GDM1 (cell line): Measurements from ENCODE around the gene PLD1.
"Not testable (repeated sequence)": the region's sequence is repeated elsewhere in the genome, so short reads cannot be mapped to it uniquely, and the experiment has no call there.

ENCODE experiments used
- DNase-seq: peaks from one replicate; lab custom pipeline; 2025; lab: John Stamatoyannopoulos, UW

PLD1 gene

GRCh38 chr3:171817074-171817800 is 7.0 kb upstream of the PLD1 start:
- no peak for DNase-seq

- no peak for DNase-seq
These were observed 5.8 kb upstream of the PLD1 start for GRCh38 chr3:171815973-171816595.

GRCh38 chr3:171814662-171815061 is 4.4 kb upstream of the PLD1 start:
- DNase-seq: not testable (repeated sequence)

DNA sequence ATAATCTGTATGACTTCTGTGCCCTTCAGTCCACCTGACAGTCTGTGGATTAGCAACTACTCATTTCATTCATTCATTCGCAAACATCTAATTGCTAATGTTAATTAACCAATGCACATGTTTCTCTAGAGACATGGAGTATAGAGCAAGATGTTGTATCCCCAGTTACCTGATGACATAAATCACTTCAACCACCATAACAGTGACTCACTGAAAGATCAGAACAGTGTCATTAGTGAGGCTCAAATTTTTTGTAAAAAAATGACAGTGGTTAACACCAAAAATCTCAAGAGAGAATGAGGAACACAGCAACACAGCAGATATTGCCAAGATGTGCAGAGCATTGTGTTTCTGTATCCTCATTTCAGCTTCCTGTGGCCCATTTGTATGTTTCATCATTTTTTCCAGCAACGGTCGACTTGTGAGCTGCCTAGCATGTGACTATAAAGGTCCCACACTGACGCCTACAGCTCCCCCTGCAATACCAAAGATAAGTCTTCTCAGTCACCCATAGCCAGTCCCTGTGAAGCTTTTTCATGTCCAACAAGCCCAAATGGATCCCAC is 3.7 kb upstream of the PLD1 start:
- no peak for DNase-seq

DNA sequence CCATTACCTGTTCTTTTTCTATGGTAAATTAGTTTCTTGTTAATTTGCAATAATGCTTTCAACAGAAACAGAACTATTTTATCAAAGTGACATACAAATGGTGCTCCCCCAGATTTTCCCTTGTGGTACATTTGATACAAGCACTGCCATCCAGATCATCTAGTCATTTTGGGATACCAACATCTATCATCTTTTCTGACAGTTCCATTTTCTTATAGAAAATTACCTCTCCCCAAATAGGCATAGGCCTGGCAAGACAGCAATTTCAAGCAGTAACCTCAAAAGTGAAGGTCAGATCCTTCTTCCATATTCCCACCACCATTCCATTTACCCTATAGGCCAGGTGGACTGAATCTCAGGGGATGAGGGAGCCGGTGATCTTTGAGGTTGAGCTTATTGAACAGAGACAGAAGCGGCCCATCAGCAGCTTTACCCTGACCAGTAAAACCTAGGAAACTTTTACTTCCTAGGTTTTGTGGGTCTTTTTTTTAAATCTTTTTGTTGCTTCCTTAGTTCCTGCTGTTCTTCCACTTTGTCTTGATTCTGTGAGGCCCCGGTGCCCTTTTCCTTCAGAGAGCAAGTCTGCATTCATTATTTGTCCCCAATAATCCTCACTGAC is 3.1 kb upstream of the PLD1 start:
- DNase-seq: no peak

DNA sequence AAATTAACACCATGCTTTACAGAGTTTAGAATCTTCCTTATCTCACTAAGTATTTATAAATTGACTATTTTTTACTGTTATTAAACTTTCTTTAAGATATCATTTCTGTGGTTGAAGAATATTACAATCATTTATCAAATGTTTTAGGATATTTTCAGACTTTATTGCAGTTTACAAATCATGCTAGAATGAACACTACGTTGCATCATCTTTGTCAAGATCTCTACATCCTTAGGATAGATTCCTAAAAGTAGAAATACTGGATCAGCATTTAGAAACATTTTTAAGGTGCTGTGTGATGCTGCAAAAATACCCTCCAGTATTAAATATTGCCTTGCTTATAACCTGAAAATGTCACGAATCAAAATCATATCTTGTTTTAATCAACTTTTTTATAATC is 2.5 kb upstream of the PLD1 start:
- DNase-seq: no peak

DNA sequence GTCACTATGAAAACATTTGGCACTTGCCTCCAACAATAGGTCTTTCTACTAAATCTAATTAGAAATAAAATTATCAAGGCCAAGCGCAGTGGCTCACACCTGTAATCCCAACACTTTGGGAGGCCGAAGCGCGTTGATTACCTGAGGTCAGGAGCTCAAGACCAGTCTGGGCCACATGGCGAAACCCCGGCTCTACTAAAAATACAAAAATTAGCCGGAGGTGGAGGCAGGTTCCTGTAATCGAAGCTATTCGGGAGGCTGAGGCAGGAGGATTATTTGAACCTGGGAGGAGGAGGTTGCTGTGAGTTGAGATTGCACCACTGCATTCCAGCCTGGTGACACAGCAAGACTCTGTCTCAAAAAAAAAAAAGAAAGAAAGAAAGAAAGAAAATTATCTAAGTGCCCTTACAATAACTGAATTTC is 1.6 kb upstream of the PLD1 start:
- no peak for DNase-seq

DNA sequence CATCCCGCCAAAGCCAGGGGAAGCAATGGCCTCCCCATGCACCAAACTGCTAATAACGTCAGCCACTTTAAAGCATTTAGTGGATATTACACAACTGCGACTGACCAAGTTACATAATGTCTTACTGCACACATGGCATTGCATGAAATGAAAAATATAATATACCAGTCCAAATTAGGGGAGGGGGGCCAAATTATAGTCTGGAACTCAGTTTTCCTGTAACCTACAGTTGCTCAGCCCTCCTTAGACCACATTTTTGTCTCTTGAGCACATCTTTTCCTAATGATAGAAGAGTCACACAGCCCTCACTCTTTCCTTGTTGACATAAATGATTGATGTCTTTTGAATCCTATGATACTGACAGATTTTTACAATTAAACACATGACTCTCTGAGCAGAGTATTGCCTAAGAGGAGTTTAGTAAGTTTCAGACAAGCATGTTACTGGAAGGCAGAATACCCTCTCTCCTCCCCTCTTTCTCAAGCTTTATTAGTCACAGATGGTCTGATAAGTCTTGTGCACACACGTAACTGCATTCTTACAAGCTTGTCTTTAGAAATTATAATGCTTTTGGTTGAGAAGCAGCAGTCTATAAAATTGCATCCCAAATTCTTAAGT is 1.1 kb upstream of the PLD1 start:
- DNase-seq: no peak

GRCh38 chr3:171810629-171811294 is 479 bp upstream of the PLD1 start:
- no peak for DNase-seq

DNA sequence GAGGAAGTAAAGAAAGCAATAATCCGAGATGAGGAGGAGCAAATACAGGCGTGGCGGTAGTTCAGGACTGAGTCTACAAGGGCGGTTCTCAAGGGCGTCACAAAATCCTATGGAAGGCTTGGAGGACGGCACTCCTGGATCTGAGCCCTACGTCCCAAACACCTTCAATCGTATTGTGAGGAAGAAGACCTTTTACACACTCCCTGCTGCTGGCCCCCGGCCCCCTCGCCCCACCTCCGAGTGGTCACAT is 747 bp downstream of the PLD1 start:
- DNase-seq: no peak

- no peak for DNase-seq
These were observed 2.5 kb downstream of the PLD1 start for GRCh38 chr3:171807806-171808205.

- no peak for DNase-seq
These were observed 3.1 kb downstream of the PLD1 start for GRCh38 chr3:171807129-171807675.

DNA sequence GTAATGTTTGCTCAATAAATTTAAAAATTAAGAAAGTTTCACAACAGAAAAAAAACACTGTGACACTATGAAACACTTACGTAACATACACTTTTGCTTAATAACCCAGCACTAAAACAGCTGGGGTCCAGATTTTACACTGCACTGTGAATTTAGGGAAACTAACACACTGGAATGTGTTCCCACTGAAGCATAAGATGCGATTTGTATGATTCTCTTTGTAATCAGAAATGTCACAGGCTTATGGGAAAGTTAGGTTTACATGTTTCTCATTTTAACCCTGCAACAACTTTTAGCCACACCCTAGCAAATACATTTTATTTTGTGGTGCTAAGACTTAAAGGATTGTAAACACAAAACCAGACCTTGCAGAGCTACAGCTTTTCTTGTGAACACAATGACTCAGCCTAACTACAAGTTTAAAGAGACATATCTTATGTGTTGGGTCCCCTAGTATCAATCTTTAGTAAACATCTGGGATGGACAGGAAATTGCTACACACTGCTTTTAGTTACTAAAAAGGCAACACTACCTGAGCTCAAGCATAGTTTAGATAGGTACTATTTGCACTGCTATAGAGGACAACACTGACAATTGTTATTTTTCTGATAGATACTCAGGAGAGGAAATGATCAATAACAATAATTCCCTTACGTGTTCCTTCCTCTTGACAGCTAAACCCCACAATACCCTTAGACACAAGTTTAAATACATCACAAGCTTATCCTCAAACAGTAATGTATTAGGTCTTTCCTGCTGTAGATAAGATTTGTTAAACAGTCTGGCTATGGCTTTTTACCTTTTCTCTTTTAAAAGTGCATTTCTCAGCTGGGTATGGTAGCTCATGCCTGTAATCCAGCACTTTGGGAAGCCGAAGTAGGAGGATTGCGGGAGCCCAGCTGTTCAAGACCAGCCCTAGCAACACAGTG is 3.8 kb downstream of the PLD1 start:
- no peak for DNase-seq

GRCh38 chr3:171805687-171806086 is 4.6 kb downstream of the PLD1 start:
- DNase-seq: no peak

DNA sequence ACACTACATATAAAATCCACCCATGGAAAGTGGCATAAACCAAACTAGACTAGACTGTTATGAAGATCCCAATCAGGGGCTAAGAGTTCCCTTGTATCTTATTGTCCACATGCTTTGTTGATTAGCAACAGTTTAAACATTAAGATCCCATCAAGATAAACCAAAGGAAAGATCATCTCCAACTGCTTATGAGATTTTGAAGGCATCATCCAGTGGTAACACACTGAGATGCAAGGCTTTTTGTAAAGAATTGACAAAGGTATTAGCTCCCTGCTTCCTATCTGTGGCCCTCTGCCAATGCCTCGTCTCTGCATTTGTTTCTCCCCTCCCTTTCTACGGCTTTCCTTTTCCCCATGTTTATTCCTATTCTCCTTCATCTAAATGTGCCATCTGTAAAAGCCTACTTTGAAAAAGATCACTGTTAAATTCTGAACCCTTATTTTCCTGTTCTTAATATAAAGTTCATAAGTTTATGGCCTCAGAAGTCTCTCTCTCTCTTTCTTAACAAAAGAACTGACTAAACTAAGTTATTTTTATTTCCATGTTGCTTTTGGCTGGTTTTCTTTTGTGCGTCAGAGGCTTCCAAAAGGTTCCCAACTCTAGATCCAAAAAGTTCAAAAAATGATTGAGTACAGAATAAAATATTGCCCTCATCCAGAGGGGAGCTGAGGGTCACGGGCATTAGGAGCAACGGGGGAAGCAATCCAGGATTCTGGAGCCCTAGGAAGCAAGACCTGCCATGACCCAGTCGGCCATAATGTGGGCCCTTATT is 5.5 kb downstream of the PLD1 start:
- no peak for DNase-seq

DNA sequence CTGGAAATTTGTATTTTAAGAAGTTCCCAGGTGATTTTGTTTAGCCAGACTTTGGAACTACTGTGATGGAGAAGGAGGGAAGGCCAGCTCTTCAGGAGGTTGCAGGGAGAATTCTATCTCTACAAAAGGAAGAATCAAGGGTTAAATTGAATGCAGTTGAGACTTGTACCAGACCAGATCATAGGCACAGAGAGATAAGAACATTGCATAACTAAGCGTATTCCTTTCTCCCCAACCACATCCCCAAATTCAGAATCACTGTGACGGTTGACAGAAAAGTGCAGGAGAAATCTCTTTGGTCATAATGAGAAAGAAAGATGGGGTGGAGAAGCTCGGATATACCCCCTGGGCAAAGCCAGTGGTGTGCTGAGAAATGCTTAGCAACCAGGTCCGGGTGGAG is 7.2 kb downstream of the PLD1 start:
- no peak for DNase-seq

GRCh38 chr3:171802590-171802956 is 7.7 kb downstream of the PLD1 start:
- DNase-seq: no peak

DNA sequence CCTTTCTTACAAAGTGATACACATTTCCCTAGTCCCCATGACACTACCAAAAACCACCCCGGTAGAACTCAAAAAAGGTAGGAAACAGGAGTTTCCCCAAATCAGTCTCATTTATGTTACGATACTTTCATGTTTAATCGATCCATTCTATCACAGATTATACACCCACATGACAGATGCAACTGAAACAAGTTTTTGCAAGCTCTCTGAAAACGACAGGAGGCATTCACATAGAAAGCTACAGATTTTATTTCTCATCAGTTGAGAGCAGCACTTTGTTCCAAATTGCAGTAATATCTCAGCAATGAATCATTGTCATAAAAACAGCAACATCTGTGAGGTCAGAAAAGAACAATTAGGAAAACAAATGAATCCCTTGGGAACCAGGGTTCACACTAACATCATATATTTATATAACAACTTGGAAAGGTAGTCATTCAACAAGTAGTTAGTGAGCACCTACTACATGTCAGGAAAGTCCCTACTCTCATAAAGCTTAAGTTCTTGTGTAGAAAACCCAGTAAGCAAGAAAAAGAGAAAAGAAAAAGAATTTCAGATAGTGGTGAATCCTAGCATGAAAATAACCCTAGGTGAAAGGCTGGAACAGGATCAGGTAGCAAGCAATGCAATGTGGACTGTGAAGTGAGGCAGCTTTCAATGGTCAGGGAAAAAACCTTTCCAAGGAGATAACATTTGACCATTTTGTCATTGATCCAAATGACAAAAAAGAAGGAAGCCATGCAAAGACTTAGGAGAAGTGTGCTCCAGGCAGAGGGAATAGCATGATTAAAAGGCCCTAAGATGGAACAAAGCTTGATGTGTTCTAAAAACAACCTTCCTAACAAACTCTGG is 8.3 kb downstream of the PLD1 start:
- no peak for DNase-seq

DNA sequence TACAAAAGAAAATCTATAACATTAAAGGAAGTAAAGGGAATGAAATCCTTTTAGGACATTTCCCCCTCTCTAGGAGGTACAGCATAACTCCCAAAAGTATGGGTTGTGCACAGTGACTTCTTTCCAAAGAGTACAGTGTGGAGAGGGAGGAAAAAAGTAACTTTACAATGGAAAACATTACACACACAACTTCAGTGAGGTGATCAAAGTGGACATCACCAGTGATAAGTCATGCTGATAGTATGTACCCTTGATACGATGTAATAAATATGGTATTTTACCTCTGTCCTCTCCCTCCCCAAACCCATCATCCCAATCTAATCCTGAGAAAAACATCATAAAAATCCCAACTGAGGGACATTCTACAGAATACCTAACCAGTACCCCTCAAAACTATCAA is 10.8 kb downstream of the PLD1 start:
- DNase-seq: no peak
